ENCODE measurements around the gene DDX47.

DNA sequence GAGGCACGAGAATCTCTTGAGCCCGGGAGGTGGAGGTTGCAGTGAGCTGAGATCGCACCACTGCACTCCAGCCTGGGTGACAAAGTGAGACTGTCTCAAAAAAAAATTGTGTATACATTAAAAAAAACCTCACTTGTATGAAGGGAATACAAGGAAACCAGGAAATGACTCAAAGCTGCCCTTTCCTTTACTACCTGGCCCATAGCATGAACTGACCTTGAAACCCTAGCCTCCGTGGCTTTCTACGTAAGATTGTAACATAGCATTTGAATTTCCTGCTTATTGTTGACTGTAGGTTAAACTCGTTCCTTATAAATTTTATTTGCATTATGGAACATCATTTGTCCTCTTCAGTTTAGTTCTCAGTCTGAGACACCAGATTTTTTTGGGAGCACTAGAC lies 9.1 kb upstream of the DDX47 start:
- TF ChIP-seq, protein P1, sequence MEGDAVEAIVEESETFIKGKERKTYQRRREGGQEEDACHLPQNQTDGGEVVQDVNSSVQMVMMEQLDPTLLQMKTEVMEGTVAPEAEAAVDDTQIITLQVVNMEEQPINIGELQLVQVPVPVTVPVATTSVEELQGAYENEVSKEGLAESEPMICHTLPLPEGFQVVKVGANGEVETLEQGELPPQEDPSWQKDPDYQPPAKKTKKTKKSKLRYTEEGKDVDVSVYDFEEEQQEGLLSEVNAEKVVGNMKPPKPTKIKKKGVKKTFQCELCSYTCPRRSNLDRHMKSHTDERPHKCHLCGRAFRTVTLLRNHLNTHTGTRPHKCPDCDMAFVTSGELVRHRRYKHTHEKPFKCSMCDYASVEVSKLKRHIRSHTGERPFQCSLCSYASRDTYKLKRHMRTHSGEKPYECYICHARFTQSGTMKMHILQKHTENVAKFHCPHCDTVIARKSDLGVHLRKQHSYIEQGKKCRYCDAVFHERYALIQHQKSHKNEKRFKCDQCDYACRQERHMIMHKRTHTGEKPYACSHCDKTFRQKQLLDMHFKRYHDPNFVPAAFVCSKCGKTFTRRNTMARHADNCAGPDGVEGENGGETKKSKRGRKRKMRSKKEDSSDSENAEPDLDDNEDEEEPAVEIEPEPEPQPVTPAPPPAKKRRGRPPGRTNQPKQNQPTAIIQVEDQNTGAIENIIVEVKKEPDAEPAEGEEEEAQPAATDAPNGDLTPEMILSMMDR (conservative IDR thresholded peaks at IDR 0.05), result no peak
- no peak for TF ChIP-seq ZFX (IDR thresholded peaks at IDR 0.05)
